ENCODE measurements around the gene C6orf132.

Gene C6orf132

DNA sequence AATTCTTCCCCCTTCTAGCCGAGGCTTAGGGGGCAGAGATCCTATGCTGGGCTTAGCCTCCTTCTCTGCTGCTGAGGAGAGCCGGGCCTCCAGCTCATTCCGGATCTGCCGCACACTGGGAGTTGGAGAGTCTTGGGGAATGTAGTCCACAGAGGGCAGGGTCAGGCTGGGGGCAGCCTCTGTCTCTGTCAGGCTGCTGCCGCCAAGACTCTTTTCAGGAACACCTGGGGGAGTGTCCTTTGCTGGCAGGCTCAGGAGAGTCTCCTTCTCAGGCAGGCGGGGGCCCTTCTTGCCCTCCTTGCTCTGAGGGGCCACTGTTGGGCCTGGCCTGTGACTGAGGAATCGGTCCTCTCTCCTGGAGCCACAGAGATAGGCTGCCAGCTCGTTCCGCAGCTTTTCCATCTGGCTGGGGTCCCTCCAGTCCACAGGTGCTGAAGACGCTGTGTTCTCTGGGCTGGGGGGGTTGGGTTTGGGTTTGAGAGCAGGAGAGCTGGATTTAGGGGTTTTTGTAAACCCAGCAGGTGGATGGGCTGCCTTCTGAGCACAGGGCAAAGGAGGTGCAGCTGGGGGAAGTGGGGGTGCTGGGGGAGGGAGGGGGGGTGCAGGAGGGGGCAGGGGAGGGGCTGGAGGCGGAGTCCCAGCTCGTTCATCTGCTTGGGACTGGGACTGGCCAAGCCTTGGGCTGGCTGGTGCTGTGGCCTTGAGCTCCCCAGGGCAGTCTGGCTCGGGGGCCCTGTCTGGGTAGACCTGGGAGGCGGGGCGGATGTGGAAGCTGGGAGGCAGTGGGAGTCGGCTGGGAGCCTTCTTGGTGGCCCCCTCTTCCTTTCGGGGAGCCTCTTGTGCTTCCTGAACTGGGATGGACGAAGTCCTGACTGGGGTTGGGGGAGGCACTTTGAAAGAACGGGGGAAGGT lies 36.1 kb downstream of the C6orf132 start:
- Mint-ChIP-seq H3K27me3 (no peaks in the 10 kb centered on the region), H3K9me3 (no peaks in the 10 kb centered on the region), H3K4me1 (ENCODE audit: low read depth) (peaks cover 8% of the 10 kb centered on the region), H3K27ac (no peak overlapping the region), H3K36me3 (ENCODE audit: low read depth) (no peaks in the 10 kb centered on the region), H3K4me3 (no peak overlapping the region)

DNA sequence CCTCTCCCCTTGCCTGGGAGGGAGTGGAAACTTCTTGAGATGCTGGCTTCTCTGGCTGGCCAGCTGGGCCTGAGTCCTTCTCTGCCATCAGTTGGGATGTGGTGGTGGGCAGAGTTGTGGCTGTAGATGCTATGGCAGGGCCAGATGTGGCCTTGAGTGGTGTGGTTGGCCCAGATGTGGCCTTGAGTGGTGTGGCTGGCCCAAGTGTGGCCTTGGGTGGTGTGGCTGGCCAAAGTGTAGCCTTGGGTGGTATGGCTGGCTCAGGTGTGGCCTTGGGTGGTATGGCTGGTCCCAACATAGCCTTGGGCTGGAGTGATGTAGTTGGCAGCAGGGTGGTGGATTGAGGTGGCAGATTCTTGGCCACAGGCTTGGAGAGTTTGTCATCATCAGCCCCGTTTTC lies 36.7 kb downstream of the C6orf132 start:
- H3K36me3 Mint-ChIP-seq (ENCODE audit: low read depth) = no peaks in the 10 kb centered on the region
- H3K4me1 Mint-ChIP-seq (ENCODE audit: low read depth) = peaks cover 14% of the 10 kb centered on the region
- no peaks in the 10 kb centered on the region for H3K27me3 Mint-ChIP-seq
- H3K27ac Mint-ChIP-seq = no peak overlapping the region
- H3K9me3 Mint-ChIP-seq = no peaks in the 10 kb centered on the region
- no peak overlapping the region for H3K4me3 Mint-ChIP-seq

DNA sequence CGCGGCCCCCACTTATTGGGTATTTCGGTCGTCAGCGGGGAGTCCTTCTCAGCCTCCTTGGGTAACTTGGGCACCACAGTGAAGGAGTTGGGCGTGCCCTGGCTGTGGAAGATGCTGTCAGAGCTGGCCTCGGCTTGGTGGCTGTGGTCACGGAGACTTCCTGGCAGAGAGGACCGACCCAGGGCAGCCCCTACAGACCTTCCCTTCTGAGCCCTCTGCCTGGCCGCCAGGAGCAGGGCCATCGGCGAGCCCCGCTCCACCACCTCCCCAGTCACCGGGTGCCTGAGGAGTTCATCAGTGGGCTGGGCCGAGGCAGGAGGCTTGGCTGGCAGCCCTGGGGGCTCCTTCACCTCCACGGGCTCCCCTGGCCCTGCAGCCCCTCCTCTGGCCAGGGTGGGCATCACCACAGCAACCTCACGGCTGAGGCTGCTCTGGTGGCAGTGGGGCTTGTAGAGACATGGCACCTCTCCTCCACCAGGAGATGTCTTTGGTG lies 37.2 kb downstream of the C6orf132 start:
- Mint-ChIP-seq H3K4me3 (no peak overlapping the region), H3K27me3 (no peaks in the 10 kb centered on the region), H3K9me3 (no peaks in the 10 kb centered on the region), H3K4me1 (ENCODE audit: low read depth) (peaks cover 20% of the 10 kb centered on the region), H3K27ac (no peak overlapping the region), H3K36me3 (ENCODE audit: low read depth) (no peaks in the 10 kb centered on the region)

DNA sequence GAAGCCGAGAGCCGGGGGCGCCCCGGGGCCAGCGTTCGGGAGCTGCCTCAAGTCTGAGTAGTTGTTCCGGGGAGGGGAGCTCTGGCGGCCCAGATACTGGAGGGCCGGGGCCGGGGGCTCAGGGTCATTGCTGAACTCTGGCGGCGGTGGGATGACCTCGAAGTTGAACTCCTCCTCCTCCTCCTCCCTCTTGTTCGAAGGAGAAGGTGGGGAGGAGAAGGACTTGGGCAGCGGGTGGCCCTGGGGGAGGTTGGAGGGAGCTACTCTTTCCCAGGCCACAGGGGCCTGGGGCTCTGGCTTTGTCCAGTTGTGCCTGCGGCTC lies 37.7 kb downstream of the C6orf132 start:
- H3K4me3 Mint-ChIP-seq = peak overlapping the region; percentile 35
- no peaks in the 10 kb centered on the region for H3K9me3 Mint-ChIP-seq
- no peak overlapping the region for H3K27ac Mint-ChIP-seq
- peaks cover 24% of the 10 kb centered on the region for H3K4me1 Mint-ChIP-seq (ENCODE audit: low read depth)
- H3K27me3 Mint-ChIP-seq = no peaks in the 10 kb centered on the region
- no peaks in the 10 kb centered on the region for H3K36me3 Mint-ChIP-seq (ENCODE audit: low read depth)

DNA sequence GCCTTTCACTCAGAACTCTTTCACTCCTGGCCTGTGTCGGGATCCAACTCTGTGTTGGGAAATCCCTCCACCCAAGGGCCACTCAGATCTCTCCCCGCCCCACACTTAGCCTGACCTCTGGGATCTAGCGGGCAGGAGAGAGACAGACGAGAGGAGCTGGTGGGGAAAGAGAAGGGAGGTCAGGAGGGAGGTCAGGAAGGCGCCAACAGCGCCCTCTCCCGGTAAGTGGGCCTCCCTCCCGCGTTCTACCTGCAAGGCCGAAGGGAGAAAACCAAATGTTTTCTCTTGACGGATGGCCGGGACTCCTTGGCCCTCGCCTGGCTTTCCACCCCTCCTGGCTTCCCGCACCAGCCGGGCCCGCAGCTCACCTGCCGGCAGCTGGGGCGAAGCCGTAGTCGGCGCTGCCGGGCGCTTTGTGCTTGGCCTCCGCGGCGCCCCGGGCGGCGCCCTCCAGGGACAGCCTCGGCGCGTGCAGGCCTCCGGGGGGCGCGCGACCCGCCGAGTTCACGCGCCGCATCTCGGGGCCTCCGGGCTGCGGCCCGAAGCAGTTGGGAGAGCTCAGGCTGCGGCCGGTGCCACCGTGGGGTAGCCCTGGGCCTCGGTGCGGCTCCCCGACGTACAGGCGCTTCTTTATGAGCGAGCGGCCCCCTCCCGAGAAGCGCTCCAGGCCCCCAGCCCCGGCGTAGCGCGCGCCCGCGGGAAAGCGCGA lies 38.2 kb downstream of the C6orf132 start:
- Mint-ChIP-seq H3K9me3 (no peaks in the 10 kb centered on the region), H3K27me3 (no peaks in the 10 kb centered on the region), H3K27ac (peak overlapping the region; percentile 49), H3K4me3 (peak overlapping the region; percentile 72), H3K4me1 (ENCODE audit: low read depth) (peaks cover 26% of the 10 kb centered on the region), H3K36me3 (ENCODE audit: low read depth) (no peaks in the 10 kb centered on the region)

DNA sequence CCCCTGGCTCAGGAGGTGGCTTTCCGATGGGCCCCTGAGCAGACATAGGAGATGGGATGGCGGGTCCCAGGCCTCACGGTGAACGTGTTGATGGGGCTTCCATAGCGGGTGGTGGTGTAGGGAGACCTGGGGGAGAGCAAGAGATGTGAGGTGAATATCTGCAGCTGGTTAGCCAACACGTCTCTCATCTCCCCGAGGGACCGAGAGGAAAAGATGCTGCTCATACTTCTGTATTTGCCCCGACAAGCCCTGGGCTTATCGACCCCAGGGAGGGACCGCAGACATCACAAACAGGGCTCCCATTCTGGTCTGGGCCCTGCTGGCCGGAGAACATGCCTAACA lies 38.7 kb downstream of the C6orf132 start:
- Mint-ChIP-seq H3K4me1 (ENCODE audit: low read depth) (peaks cover 26% of the 10 kb centered on the region), H3K27ac (peak overlapping the region; percentile 49), H3K36me3 (ENCODE audit: low read depth) (no peaks in the 10 kb centered on the region), H3K27me3 (no peaks in the 10 kb centered on the region), H3K4me3 (peak overlapping the region; percentile 72), H3K9me3 (no peaks in the 10 kb centered on the region)

DNA sequence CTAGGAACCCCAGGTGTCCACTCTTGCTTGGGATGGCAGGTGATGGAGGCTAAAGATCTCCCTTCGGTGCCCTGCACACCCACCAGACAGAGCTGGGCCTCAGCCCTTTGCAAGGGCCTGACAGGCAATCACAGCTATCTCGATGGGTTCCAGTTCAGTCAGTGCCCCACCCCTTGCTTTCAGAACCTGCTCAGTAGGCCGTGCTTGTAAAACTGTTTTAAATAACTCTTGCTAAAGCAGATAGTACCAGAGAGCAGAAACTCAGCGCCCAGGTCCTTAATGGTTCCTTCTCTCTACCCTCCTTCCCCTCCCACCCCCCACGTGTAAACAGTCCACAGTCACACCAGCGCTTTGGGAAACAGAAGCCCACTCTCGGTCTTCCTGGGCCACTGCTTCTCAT lies 39.2 kb downstream of the C6orf132 start:
- Mint-ChIP-seq H3K4me1 (ENCODE audit: low read depth) (peaks cover 29% of the 10 kb centered on the region), H3K27me3 (no peaks in the 10 kb centered on the region), H3K4me3 (peak overlapping the region; percentile 72), H3K9me3 (no peaks in the 10 kb centered on the region), H3K27ac (no peak overlapping the region), H3K36me3 (ENCODE audit: low read depth) (no peaks in the 10 kb centered on the region)

DNA sequence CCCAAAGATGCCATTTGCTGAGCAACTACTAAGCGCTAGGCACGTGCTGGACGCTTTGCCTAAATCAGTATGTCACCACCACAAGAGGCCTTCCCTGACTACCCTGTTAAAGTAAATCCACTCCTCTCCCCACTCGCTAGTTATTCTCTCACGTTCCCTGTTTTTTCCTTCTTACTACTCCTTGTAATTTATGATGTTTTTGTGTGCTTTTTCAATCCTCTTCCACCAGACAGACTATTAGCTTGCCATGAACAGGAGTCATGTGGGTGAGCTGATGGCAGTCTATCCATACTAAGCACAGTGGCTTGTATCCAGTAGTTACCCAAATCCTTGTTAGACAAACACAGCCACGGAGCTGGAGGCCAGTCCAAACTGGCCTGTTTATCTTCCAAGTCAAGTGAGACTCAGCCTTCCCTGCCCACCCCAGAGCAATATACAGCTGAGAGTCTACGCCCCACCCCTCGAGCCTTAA lies 41.2 kb downstream of the C6orf132 start:
- peaks cover 36% of the 10 kb centered on the region for H3K4me1 Mint-ChIP-seq (ENCODE audit: low read depth)
- no peaks in the 10 kb centered on the region for H3K36me3 Mint-ChIP-seq (ENCODE audit: low read depth)
- H3K4me3 Mint-ChIP-seq = no peak overlapping the region
- peak overlapping the region; percentile 42 for H3K27ac Mint-ChIP-seq
- H3K9me3 Mint-ChIP-seq = no peaks in the 10 kb centered on the region
- no peaks in the 10 kb centered on the region for H3K27me3 Mint-ChIP-seq

DNA sequence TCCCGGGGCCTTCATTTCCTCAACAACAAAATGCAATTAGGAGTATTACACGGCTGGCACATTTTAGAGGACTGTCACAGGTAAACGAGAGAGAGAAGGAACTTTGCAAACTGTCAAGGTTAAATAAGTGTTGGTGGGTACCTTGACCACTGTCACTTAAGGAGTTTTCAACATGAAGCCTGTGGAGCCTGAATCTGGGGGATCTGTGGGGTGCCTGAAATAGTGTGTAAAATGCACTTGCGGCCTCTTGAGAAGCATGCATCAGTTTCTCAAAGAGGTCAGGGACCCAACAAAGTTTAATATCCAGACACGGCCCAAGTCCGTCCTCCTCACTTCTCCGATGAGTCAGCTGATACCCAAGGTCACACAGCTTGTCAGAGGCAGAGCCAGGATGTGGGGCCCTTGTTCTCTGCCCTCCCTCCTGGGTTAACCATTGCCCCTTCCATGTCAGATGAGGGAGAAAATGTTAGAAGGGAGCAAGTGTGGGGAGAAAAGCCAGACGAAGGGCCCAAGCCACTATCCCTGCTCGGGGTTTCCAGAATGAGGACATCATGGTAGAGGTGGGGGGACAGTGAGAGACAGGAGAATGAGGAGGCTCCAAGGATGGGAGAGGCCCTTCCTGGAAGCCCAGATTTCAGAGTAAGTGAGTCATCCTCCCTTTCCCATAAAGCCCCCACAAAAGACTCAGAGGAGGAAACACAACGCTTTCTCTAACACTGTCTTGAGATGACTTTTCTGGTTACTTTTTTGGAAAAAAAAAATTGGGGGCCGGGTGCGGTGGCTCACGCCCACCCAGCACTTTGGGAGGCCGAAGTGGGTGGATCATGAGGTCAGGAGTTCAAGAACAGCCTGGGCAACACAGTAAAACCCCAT lies 42.2 kb downstream of the C6orf132 start:
- H3K9me3 Mint-ChIP-seq = no peaks in the 10 kb centered on the region
- peak overlapping the region; percentile 54 for H3K4me3 Mint-ChIP-seq
- H3K4me1 Mint-ChIP-seq (ENCODE audit: low read depth) = peaks cover 36% of the 10 kb centered on the region
- no peaks in the 10 kb centered on the region for H3K27me3 Mint-ChIP-seq
- peak overlapping the region; percentile 94 for H3K27ac Mint-ChIP-seq
- no peaks in the 10 kb centered on the region for H3K36me3 Mint-ChIP-seq (ENCODE audit: low read depth)

DNA sequence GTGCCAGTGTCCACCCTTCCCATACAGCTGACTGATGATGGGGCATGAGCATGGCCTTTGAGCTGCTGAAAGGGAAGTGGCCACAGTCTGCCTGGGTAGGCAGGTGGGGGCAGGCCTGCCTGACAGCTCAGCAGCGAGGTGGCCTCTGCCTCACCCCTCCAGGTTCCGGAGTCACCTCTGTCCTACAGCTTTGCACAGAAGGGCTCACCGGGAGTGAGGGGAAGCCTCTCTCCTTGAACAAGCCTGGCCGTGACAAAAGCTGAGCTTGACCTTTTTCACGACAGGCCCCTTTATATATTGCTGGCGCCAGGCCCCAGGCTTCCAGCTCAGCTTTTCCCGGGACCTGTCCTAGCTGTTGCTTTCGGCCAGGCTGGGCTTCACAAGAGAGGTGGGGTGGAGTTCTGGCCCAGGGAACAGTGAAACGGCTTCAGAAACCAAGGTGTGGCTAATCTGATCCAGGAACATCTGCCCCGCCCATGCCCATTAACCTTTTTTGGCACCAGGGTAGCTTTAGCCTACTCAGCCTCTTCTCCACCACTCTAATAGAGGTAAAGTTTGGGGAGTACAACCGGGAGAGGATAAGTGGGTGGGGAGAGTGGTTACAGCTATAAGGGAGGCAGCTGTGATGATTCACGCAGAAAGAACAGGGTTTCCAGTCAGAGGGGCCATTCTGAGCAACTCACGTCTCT lies 42.9 kb downstream of the C6orf132 start:
- peak overlapping the region; percentile 54 for H3K4me3 Mint-ChIP-seq
- H3K27ac Mint-ChIP-seq = peak overlapping the region; percentile 94
- no peaks in the 10 kb centered on the region for H3K27me3 Mint-ChIP-seq
- H3K9me3 Mint-ChIP-seq = no peaks in the 10 kb centered on the region
- peaks cover 36% of the 10 kb centered on the region for H3K4me1 Mint-ChIP-seq (ENCODE audit: low read depth)
- H3K36me3 Mint-ChIP-seq (ENCODE audit: low read depth) = no peaks in the 10 kb centered on the region

DNA sequence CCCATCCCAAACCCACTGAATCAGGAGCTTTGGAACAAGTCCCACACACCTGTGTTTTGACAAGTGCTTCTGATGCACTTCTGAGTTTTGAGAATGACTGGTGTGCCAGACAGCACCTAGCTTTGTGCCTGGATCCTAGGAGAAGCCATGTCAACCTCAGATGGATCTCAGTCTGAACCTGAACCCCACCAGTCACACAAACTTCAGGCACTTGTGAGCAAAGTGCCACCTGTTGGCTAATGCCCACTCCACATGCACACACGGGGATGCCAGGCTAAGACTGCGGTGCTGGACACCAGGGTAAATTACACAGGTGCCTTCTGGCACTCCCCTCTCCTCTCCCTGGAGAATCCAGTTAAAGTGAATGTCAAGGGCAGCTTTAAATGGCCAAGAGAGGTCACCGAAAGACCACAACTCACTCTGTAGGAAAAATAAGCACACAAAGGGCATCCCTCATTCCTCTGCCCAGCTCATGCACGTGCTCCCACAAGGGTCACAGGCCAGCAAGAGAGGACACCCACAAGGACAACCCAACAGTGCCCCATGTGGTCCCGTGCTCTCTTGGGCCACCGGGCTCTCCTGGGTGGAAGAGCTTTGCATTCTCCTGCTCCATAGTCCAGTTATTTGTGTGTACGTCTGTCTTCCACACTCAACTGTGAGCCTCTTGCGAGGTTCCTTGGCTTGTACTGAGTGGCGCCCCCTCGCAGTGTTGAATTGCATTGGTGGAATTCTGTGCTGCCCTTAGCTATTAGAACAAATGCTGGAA lies 46.5 kb downstream of the C6orf132 start:
- Mint-ChIP-seq H3K9me3 (no peaks in the 10 kb centered on the region), H3K27me3 (no peaks in the 10 kb centered on the region), H3K4me3 (no peak overlapping the region), H3K27ac (peak overlapping the region; percentile 1), H3K4me1 (ENCODE audit: low read depth) (peaks cover 24% of the 10 kb centered on the region), H3K36me3 (ENCODE audit: low read depth) (no peaks in the 10 kb centered on the region)

DNA sequence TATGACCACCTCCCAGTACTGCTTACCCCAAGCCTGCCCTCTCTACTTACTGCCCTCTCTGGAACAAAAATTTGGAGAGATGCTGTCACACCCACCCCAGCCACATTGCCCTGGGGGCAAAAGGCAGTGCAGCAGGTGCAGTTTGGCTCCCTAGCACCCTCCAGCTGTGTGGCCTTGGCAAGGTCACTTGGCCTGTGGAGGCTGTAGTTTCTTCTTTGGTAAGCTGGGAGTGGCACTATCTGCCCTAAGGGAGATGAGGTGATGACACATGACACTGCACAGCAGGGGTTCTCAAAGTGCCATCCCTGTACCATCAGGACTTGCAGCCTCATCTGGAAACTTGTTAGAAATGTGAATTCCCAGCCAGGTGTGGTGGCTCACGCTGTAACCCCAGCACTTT lies 47.3 kb downstream of the C6orf132 start:
- no peak overlapping the region for H3K27ac Mint-ChIP-seq
- H3K4me3 Mint-ChIP-seq = no peak overlapping the region
- no peaks in the 10 kb centered on the region for H3K9me3 Mint-ChIP-seq

DNA sequence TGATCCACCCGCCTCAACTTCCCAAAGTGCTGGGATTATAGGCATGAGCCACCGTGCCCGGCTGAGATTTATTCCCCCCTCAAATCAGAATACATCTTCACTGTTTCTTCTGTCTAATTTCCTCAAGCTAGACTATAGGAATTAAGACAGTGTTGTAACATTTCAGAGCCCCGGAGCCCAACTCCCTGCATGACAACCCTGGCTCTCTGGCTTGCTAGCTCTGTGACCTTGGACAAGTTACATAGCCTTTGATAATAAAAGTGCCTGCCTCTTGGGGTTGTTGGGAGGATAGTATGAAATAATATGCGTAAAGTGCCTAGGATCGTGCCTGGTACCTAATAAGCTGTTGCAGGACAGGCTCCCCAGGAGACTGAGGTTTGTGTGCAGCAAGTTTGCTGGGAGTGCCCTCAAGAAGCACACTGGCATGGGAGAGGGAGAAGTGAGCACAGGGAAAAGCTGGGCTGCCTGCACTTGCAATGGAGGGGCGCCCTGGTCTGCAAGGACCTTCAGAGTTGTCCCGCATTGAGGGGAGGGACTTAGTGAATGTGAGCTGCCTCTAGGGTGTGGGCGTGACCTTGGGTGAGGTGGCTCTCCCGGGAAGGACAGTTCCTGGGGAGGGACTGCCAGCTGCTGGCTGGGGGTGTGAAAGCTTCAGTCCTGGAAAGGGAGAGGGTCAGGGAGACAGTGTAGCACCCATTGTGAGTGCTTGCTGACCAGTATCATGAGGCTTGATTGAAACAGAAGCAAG lies 48.7 kb downstream of the C6orf132 start:
- Mint-ChIP-seq H3K4me3 (no peak overlapping the region), H3K4me1 (ENCODE audit: low read depth) (peaks cover 10% of the 10 kb centered on the region), H3K27ac (no peak overlapping the region), H3K36me3 (ENCODE audit: low read depth) (no peaks in the 10 kb centered on the region), H3K27me3 (no peaks in the 10 kb centered on the region), H3K9me3 (no peaks in the 10 kb centered on the region)

More for the DNA sequence above, 47.3 kb downstream of the C6orf132 start:
- Mint-ChIP-seq H3K36me3 (ENCODE audit: low read depth) (no peaks in the 10 kb centered on the region), H3K27me3 (no peaks in the 10 kb centered on the region), H3K4me1 (ENCODE audit: low read depth) (peaks cover 16% of the 10 kb centered on the region)

Measured in stimulated activated naive CD8-positive, alpha-beta T cell treated with anti-CD3 and anti-CD28 coated beads, Interleukin-15, Interleukin-2, amounts not matched to agents 100 ng/mL and 50 ng/mL, for 24 hours (primary cell).